HuH-7.5 (cell line): ENCODE measurements around the gene ADGRL1.
A peak's percentile ranks its signal among the peaks of the same experiment; 100 is the strongest.

Experiments used
- DNase-seq: peaks from one replicate; pipeline ENCODE4 v3.0.0; 2011; ENCODE audit warnings: low spot score

The ADGRL1 gene

DNA sequence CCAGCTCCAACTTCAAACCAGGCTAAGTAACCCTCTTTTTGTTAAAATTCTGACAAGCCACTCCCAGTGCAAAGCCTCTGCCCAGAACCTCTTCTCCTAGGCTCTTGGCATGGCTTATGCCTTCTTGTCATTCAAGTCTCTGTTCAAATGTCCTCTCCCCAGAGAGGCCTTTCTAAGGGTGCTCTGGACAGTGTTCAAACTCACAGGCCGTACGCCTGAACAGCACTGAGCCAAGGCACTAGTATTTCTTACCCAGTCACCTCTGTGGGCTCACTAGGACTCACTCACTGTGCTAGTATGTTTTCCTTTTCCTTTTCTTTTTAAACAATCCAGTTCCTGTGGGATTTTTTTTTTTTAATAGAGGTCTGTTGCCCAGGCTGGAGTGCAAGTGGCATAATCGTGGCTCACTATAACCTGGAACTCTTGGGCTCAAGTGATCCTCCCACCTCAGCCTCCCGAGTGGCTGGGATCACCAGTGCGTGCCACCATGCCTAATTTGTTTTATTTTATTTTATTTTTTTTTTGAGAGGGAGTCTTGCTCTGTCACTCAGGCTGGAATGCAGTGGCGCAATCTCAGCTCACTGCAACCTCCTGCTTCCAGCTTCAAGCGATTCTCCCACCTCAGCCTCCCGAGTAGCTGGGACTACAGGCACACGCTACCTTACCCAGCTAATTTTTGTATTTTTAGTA is 67.2 kb downstream of the ADGRL1 start:
- DNase-seq = no peak

GRCh38 chr19:14136509-14137281 is 69.3 kb downstream of the ADGRL1 start, which contains the start of gene ASF1B:
TSS of gene ASF1B (minus strand) at chr19:14136589. CDS start at chr19:14136456, 133 bp downstream.
- peak; percentile 99 for DNase-seq

DNA sequence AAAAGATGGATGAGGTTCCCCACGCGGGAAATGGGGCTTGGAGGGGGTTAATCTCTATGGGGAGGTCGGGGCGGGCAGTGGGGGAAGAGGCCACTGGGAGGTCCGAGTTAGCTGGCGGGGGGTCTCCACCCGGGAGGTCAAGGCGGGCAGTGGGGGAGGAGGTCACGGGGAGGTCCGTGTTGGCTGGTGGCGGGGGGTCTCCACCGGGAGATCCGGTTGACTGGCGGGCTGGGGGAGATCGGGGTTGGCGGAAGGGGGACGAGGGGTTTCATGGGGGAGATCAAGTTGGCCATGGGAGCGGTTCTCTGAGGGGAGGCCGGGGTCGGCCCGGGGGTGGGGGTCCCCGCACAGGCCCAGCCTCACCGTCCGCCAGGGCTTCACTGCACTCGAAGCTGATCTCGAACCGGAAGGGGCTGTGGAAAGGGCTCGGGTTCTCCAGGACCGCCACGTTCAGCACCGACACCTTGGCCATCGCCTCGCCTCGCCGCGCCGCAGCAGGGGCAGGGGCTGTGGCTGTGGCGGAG is 69.9 kb downstream of the ADGRL1 start:
- DNase-seq = no peak

DNA sequence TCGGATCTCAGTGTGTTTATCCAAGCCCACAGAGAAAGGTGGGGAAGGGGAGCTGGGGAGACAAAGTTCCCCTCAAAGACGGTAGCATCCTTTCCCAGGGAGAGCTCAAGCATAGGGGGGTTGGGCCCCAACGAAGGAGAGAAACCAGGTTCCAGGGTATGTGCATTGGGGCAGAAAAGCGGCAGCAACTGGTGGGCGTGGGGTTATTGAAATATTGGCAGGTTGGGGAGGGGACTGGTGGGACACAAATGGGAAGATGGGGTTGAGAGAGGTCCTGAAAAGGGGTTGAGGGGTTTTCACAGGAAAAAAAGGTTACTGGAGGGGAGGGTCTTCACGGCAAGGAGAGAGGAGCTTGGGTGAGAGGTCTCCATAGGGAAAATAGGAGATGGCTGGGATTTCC is 70.6 kb downstream of the ADGRL1 start:
- peak; percentile 4 for DNase-seq

DNA sequence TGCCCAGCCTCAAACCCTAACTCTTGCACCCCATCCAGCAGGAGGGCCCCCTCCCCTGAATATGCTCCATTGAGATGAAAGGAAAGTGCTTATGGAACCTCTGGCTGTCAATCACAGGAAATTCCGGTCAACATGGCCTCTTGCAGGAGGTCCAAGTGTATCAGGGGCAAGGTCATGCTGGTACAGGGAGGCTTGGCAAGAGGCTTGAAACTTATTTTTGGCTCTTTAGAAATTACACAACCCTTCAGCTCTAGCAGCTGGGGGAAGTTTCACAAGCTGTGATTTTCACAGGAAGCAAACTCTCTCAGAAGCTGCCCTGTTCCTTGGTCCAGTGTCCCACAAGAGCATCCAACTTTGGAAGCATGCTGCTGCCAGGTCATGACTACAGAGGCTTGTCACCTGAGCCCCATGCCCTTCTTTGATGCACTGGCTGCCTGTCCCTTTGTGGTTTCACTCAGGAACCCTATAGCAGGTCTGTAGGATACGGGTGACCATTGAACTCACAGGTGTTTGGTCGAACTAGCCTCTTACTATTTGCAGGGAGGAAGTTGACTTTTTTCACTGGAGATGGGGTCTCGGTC is 78.0 kb downstream of the ADGRL1 start:
- DNase-seq = no peak

DNA sequence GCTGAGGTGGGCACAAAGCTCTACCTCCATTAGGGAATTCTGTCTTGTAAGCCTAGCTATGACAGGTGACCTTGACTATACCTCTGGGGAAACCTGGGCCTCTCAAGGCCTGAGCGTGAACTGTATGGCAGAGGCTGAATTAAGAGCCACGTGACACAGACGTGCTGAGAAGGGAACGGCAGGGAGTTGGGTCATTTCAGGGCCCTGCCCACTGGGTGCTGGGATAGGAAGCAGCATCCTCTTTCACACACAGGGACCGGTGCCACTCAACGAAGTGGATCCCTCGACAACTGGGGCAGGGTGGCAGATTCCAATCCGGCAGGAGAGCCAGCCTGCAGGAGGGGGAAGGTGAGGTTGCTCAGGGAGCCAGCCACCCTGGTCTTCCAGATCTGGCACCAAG is 78.8 kb downstream of the ADGRL1 start:
- peak; percentile 3 for DNase-seq

DNA sequence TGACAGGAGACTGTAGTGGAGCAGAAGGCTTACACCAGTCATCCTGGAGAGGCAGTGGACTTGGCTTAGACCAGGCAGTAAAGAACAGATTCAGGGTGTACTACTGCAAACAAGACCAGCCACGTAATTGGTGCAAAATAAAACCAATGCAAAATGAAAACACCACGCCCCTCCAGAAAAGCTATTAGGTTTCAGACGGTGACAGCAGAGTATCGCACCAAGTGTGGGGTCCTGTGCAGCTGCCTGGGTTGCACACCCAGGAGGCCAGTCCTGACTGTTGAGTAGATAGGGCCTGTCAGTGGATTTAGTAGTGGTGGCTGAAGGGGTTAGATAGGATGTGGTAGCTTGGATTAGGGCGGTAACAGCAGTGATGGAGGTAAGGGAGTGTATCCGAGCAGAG is 83.0 kb downstream of the ADGRL1 start:
- DNase-seq = no peak

GRCh38 chr19:14120497-14120780 is 85.5 kb downstream of the ADGRL1 start:
- no peak for DNase-seq

GRCh38 chr19:14119644-14120496 is 86.1 kb downstream of the ADGRL1 start:
- DNase-seq = no peak

DNA sequence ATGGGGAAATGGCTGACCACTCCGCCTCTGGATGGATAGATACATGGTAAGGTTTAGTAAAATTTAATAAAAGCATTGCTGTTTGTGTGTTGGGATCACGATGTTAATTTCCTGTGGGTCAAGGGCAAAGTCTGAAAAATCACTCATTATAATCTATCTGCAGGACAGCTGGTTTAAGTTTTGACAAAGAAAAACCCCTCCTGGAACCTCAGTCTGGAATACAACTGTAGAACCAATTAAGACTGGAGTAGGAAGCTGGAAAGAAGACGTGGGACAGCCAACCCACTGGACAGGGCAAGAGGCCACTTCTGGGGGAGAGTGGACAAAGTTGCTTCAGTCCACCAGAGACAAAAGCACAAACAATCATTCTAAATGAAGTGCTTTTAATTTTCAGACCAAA is 86.8 kb downstream of the ADGRL1 start:
- DNase-seq = no peak

GRCh38 chr19:14118165-14119051 is 87.6 kb downstream of the ADGRL1 start:
- DNase-seq = no peak

GRCh38 chr19:14117668-14118164 is 88.3 kb downstream of the ADGRL1 start, which contains the start of gene PRKACA:
TSS of gene PRKACA (minus strand) at chr19:14117762. CDS start at chr19:14117547, 215 bp downstream.
- peak; percentile 99 for DNase-seq

- no peak for DNase-seq
These were observed 88.9 kb downstream of the ADGRL1 start for GRCh38 chr19:14116918-14117578.

- no peak for DNase-seq
These were observed 89.4 kb downstream of the ADGRL1 start for GRCh38 chr19:14116525-14116917.

DNA sequence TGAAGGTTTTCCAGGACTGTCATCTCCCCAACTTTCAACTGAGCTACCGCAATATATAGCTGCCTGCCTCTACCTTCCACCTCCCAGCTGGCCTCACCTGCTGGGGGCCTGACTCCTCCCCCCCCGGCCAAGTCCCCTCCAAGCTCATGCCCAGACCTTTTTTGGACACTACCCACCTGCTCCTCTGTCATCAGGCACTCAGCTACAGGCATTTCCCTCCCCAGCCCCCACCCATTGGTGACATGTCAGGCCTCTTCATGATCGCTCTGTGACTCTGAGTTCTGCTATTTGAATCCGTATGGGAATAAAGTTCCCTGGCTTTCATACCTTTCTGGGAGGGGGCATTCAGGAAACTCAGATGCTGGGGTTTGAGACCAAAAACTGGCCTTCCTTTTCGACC is 90.2 kb downstream of the ADGRL1 start:
- no peak for DNase-seq

- DNase-seq = no peak
These were observed 91.1 kb downstream of the ADGRL1 start for GRCh38 chr19:14114854-14115253.

DNA sequence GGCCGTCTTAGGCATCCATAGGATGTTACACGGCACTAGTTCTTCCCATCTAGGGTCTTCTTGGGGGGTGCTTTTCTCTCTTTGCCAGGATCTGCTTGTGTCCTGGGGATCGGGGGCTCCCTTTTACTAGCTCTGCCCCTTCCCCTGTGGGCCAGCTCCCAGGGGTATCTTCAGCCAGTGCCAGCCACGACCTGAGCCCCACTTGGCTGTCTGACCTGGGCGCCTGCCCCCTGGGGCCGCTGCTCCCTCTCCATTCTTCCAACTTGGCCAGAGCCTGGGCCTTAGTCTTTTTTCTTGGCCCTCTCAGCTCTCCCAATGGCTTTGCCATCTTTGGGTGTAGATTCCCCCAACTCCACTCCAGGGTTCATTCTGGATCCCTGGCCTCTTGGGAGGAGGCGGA is 91.5 kb downstream of the ADGRL1 start:
- DNase-seq = no peak

DNA sequence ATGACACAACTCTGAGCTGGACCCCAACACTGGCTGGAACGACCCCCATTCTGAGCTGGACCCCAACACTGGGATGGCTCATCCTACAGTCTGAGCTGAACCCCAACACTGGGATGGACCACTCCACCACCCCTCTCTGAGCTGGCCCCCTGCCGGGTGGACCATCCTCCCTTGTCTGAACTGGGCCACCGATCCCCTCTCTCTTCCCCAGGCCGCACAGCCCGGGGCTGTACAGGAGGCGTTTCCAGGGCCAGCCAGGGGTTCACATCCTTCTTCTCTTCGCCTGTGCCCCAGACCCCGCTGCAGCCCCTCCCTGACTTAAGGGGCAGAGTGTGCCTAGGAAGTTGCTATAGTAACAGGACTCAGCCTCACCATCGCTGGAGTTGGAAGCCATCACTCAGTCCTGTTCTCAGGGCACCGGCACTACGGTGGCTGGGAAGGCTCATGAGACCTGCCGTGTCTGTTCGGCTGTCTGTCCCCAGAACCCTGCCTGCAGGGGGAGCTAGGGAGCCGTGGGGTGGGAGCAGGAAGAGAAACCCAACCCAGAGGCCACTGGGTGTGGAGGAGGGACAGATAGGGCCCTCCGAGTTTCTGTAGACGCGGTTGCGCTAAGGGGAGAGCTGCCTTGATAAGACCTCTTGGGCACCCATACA is 92.1 kb downstream of the ADGRL1 start:
- no peak for DNase-seq

- no peak for DNase-seq
These were observed 93.1 kb downstream of the ADGRL1 start for GRCh38 chr19:14112809-14113385.
